K562 (cell line): ENCODE results near the gene SMG5. TPM values are rescaled to one million over a fixed set of nuclear protein-coding genes. Genes with fewer than 3 reads are reported as not detected.

ENCODE experiments used
- ATAC-seq: fragments of 200-7000 bp; cut with Tn5 transposase; 3 replicates; pipeline ENCODE4 v1.9.1; 2020; ENCODE audit warnings: moderate library complexity
- BruUV-seq: library from RNA; stranded (reverse); fragments of 400-500 nt; replicated peaks from 2 replicates; lab custom pipeline; 2021; lab: Mats Ljungman, UMichigan
- CTCF ChIA-PET: fragments of 300-600 bp; formaldehyde crosslinking; extraction: SDS; loops from one replicate; lab custom pipeline; 2021; ENCODE audit warnings: low intra/inter-chr PET ratio; lab: Yijun Ruan, JAX
- POLR2A ChIA-PET: fragments of 300-600, 350-650 bp; sonication (Branson Sonifier 250); formaldehyde crosslinking; extraction: SDS; loops from one replicate; lab custom pipeline; 2021; ENCODE audit warnings: antibody characterized with exemption, inconsistent platforms; lab: Yijun Ruan, JAX
- DNase-seq, 4 experiments: peaks; one replicate each; pipeline versions ENCODE4 v3.0.0 to v3.0.0-alpha.2; 2011 to 2018; ENCODE audit warnings: low spot score in 3 of 4, mixed read lengths in 3 of 4; ENCODE audit errors: extremely low read depth in 1 of 4
- FAIRE-seq: peaks from 2 replicates; lab custom pipeline; 2011; peaks lifted over from hg19 to GRCh38; lab: Jason Lieb, UNC
- H2AFZ ChIP-seq: 2 replicates; pipeline ENCODE4 v1.6.0; 2011; ENCODE audit warnings: low read depth, low read length, control low read depth, inconsistent platforms
- H3K27ac ChIP-seq: fragments of 200-600 bp; 3 replicates; pipeline ENCODE4 v1.8.0; 2011; ENCODE audit warnings: low read depth, mild to moderate bottlenecking, control low read depth, inconsistent platforms, low read length, moderate library complexity, mixed read lengths; ENCODE audit errors: extremely low read depth
- H3K27me3 ChIP-seq, 2 experiments: fragments of 300-600 bp in 1 of 2; 2 replicates in 1 of 2; 3 replicates in 1 of 2; pipeline versions ENCODE4 v1.6.0 to v1.8.0; 2011; ENCODE audit warnings: inconsistent platforms in 2 of 2, low read length in 2 of 2, mild to moderate bottlenecking in 1 of 2, mixed read lengths in 1 of 2, moderate library complexity in 1 of 2; ENCODE audit not compliant: control insufficient read depth in 2 of 2, insufficient read depth in 2 of 2
- H3K36me3 ChIP-seq: fragments of 300-600 bp; 3 replicates; pipeline ENCODE4 v1.8.0; 2011; ENCODE audit warnings: mild to moderate bottlenecking, low read length, inconsistent platforms; ENCODE audit not compliant: control insufficient read depth, insufficient read depth
- H3K4me1 ChIP-seq, 2 experiments: fragments of 200-600 bp in 1 of 2; replicated peaks in 1 of 2; 2 replicates in 1 of 2; 3 replicates in 1 of 2; pipeline versions ENCODE4 v1.5.1 to v1.8.0; 2011; ENCODE audit warnings: inconsistent platforms in 2 of 2, low read length in 2 of 2, mild to moderate bottlenecking in 1 of 2, mixed read lengths in 1 of 2, moderate library complexity in 1 of 2; ENCODE audit not compliant: control insufficient read depth in 2 of 2, insufficient read depth in 2 of 2
- H3K4me2 ChIP-seq: 2 replicates; pipeline ENCODE4 v1.6.1; 2011; ENCODE audit warnings: low read length, control low read depth, inconsistent platforms, mixed read lengths; ENCODE audit not compliant: insufficient read depth
- H3K4me3 ChIP-seq: fragments of 200-600 bp; sonication (generic), shearing (Covaris generic); 2 replicates; pipeline ENCODE4 v1.5.1; 2016; ENCODE audit warnings: control low read depth, inconsistent platforms
- H3K79me2 ChIP-seq: fragments of 200-600 bp; 3 replicates; pipeline ENCODE4 v1.8.0; 2011; ENCODE audit warnings: low read length, inconsistent platforms; ENCODE audit not compliant: control insufficient read depth, insufficient read depth
- H3K9ac ChIP-seq, 2 experiments: 2 replicates each; pipeline versions ENCODE4 v1.6.0 to v1.6.1; 2011; ENCODE audit warnings: low read depth in 2 of 2, low read length in 2 of 2, control low read depth in 1 of 2, inconsistent platforms in 1 of 2, mild to moderate bottlenecking in 1 of 2, mixed read lengths in 1 of 2; ENCODE audit not compliant: insufficient read depth in 1 of 2
- H3K9me1 ChIP-seq: one replicate; pipeline ENCODE4 v1.6.0; 2011; ENCODE audit warnings: inconsistent platforms, mild to moderate bottlenecking, low read length, moderate library complexity; ENCODE audit not compliant: control insufficient read depth, insufficient read depth
- H3K9me3 ChIP-seq: replicated peaks from 2 replicates; pipeline ENCODE4 v1.5.1; 2011; ENCODE audit warnings: low read depth, low read length, inconsistent platforms; ENCODE audit not compliant: control insufficient read depth, insufficient read depth
- H4K20me1 ChIP-seq: replicated peaks from 2 replicates; pipeline ENCODE4 v1.6.1; 2011; ENCODE audit warnings: low read length, inconsistent platforms, mixed read lengths; ENCODE audit not compliant: control insufficient read depth, insufficient read depth
- C11orf30 ChIP-seq: fragments of 450-650 bp; IDR thresholded peaks from 2 replicates; pipeline ENCODE4 v1.6.1; 2016; ENCODE audit warnings: low read depth, mild to moderate bottlenecking
- MAFG ChIP-seq: fragments of 450-650 bp; conservative IDR thresholded peaks from 2 replicates; pipeline ENCODE4 v1.6.1; 2016; ENCODE audit warnings: missing genetic modification characterization, missing compliant biosample characterization
- NFE2 ChIP-seq: IDR thresholded peaks from 2 replicates; pipeline ENCODE4 v1.6.1; 2014; ENCODE audit warnings: antibody characterized with exemption, low read depth
- PHF8 ChIP-seq: fragments of 200-600 bp; sonication (generic); IDR thresholded peaks from 2 replicates; pipeline ENCODE4 v1.6.1; 2012; ENCODE audit warnings: mixed run types, mild to moderate bottlenecking, inconsistent platforms, low read length, moderate library complexity, borderline replicate concordance
- SLC30A9 ChIP-seq: fragments of 250-450 bp; sonication (Bioruptor Pico); IDR thresholded peaks from 2 replicates; pipeline ENCODE4 v1.8.0; 2022; ENCODE audit warnings: mild to moderate bottlenecking, moderate library complexity
- ZNF316 ChIP-seq: fragments of 450-650 bp; IDR thresholded peaks from 2 replicates; pipeline ENCODE4 v1.6.1; 2016
- WGBS: fragments of 100-300 bp; shearing (Covaris generic); methylation state at CpG from one replicate; pipeline ENCODE4 v1.1.6; 2016; ENCODE audit warnings: low coverage, mixed read lengths; ENCODE audit not compliant: insufficient coverage; ENCODE audit errors: missing lambda C conversion rate; 5-methylcytosine and 5-hydroxymethylcytosine counted together
- in situ Hi-C: fragments of 300-500 bp; cut with MboI; formaldehyde crosslinking; loops from 4 replicates; pipeline ENCODE4 v1.15.0; 2018; ENCODE audit warnings: inconsistent platforms, mixed read lengths
- intact Hi-C: fragments of 100-400 bp; cut with micrococcal nuclease; formaldehyde crosslinking; loops from 2 replicates; pipeline ENCODE4 v1.14.2; 2022
- polyA plus RNA-seq, 8 experiments: library from polyadenylated mRNA; depleted of rRNA in 4 of 8; stranded (reverse) in 5 of 8; unstranded in 3 of 8; fragments of >200 nt; fragmentation: Nextera tagmentation in 2 of 8; fragmentation: Illumina TruSeq in 1 of 8; extraction: Ambion mirVana in 2 of 8; extraction: Trizol in 1 of 8; gene quantifications; 2 replicates each; pipeline versions ENCODE4 v1.2.1 to v1.2.3, GENCODE V29; 2011 to 2014; ENCODE audit warnings: inconsistent platforms in 1 of 8, missing spikeins in 1 of 8
- total RNA-seq, 7 experiments: library from RNA; depleted of rRNA in 6 of 7; stranded (reverse); fragments of >200 nt in 6 of 7; fragmentation: Illumina TruSeq in 2 of 7; extraction: Trizol in 2 of 7; gene quantifications; 2 replicates each; pipeline versions ENCODE4 v1.2.1 to v1.2.3, GENCODE V29; 2011 to 2021; ENCODE audit warnings: low replicate concordance in 1 of 7
- TF ChIP-seq, protein P1 (sequence below): sonication (generic); formaldehyde crosslinking; IDR thresholded peaks from 2 replicates; pipeline ENCODE4 v1.8.1; 2022; ENCODE audit warnings: missing genetic modification reagents

The SMG5 gene
- total and polyA plus RNA-seq, 9 of the 15 experiments (the other 6 are each of a cell fraction or from before 2014, with no cell fraction given) = 1.4 to 85.9 (median 53.0) TPM

DNA sequence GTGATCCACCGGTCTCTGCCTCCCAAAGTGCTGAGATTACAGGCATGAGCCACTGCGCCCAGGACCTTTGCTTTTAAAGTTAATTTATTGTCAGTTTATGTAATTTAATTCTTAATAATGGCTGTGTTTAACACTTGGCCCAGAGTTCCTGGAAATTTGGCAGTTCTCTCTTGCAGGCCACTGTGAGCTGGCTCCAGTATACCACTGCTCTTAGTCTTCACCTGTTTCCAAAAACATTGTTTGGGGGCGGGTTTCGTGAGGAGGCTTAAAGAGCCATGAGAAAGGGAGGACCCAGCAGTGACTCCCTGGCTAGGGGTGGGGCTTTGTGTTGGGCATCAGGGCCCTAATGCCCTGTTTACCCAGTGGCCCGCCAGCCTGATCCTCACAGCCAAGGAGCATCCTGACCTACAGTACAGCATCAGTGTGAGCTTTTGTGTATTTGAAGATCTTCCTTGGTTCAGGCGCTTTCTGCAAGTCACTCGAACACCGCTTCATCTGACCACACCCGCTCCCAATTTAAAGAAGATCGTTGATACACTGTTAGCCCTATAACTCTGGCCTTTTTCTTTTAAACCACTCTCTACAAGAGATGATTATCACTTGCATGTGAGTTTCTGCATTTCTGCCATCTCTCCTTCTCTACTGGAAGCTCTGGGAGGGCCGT lies 52.7 kb downstream of the SMG5 start:
- TF ChIP-seq MAFG (peak; percentile 70), ZNF316 (peak; percentile 32; the same call in 1 of the 2 replicates), NFE2 (peak; percentile 64), PHF8 (no peak), SLC30A9 (no peak), C11orf30 (peak; percentile 56; the same call in 1 of the 2 replicates)
- TF ChIP-seq, protein P1, sequence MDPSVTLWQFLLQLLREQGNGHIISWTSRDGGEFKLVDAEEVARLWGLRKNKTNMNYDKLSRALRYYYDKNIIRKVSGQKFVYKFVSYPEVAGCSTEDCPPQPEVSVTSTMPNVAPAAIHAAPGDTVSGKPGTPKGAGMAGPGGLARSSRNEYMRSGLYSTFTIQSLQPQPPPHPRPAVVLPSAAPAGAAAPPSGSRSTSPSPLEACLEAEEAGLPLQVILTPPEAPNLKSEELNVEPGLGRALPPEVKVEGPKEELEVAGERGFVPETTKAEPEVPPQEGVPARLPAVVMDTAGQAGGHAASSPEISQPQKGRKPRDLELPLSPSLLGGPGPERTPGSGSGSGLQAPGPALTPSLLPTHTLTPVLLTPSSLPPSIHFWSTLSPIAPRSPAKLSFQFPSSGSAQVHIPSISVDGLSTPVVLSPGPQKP (CRISPR knock-in tag) = no peak
- no peaks in the 10 kb centered on the region for H4K20me1 ChIP-seq
- in situ Hi-C loops (loop anchor here (5.0 kb wide), 1 partner anchor 83 kb away; no protein-coding TSS in a partner anchor), intact Hi-C loops (loop anchor here (5.0 kb wide), 2 partner anchors 133 to 217 kb away; no protein-coding TSS in a partner anchor)
- WGBS = 48% methylated on average over 11 of the region's 11 CpGs
- DNase-seq (no peak), FAIRE-seq (no peak), ATAC-seq (peak; percentile 45)
- H3K79me2 ChIP-seq = no peaks in the 10 kb centered on the region
- peaks cover 9 to 14% of the 10 kb centered on the region in 2 experiments; a peak in 4 of 5 replicates for H3K4me1 ChIP-seq
- no peak overlapping the region for H3K4me3 ChIP-seq
- no peak overlapping the region for H3K9ac ChIP-seq
- ChIA-PET CTCF (no interaction called here), POLR2A (interaction anchor here (0.6 to 1.2 kb wide), 5 partner anchors 14 to 101 kb away, joined by 3 read pairs; no protein-coding TSS in a partner anchor)
- H3K4me2 ChIP-seq = no peak overlapping the region
- no peaks in the 10 kb centered on the region for H3K9me3 ChIP-seq
- no peak overlapping the region for H2AFZ ChIP-seq
- no TSS peak for BruUV-seq
- peaks cover 31% of the 10 kb centered on the region; the same call in 2 of the 3 replicates for H3K36me3 ChIP-seq
- no peak overlapping the region for H3K27ac ChIP-seq
- H3K9me1 ChIP-seq = no peaks in the 10 kb centered on the region
- no peaks in the 10 kb centered on the region for H3K27me3 ChIP-seq
